Progenitor cell of endocrine pancreas (in vitro differentiated cells): ENCODE measurements around the gene CCDC171. TPM values are rescaled to one million over a fixed set of nuclear protein-coding genes. Genes with fewer than 3 reads are reported as not detected.

Experiments used
- DNase-seq: peaks from one replicate; pipeline ENCODE4 v3.0.0; 2021; ENCODE audit warnings: low spot score; ENCODE audit not compliant: unreplicated experiment
- H3K27ac Mint-ChIP-seq: 2 replicates; pipeline ENCODE4 v1.8.0; 2021; ENCODE audit warnings: mild to moderate bottlenecking, moderate library complexity, mixed read lengths
- H3K27me3 Mint-ChIP-seq: 2 replicates; pipeline ENCODE4 v1.8.0; 2021; ENCODE audit warnings: mixed read lengths
- H3K36me3 Mint-ChIP-seq: 2 replicates; pipeline ENCODE4 v1.8.0; 2022; ENCODE audit warnings: mixed read lengths; ENCODE audit not compliant: insufficient read depth
- H3K4me1 Mint-ChIP-seq: 2 replicates; pipeline ENCODE4 v1.8.0; 2021; ENCODE audit warnings: low read depth, mixed read lengths
- H3K4me3 Mint-ChIP-seq: 2 replicates; pipeline ENCODE4 v1.8.0; 2021; ENCODE audit warnings: low read depth, mild to moderate bottlenecking, moderate library complexity, mixed read lengths
- H3K9me3 Mint-ChIP-seq: 2 replicates; pipeline ENCODE4 v1.8.0; 2021; ENCODE audit warnings: low read depth, mixed read lengths
- CTCF ChIP-seq: fragments of 200-600 bp; sonication (generic); IDR thresholded peaks from one replicate; pipeline ENCODE4 v1.5.0; 2021; ENCODE audit warnings: antibody characterized with exemption, mild to moderate bottlenecking; ENCODE audit not compliant: unreplicated experiment
- total RNA-seq: library from RNA; stranded (reverse); gene quantifications from 2 replicates; pipeline ENCODE4 v1.2.1, GENCODE V29; 2021

CCDC171 gene
- total RNA-seq, 1 donor from 2014 or later = 5.1 TPM

- TF ChIP-seq CTCF = peak; percentile 16
- no peaks in the 10 kb centered on the region for H3K36me3 Mint-ChIP-seq
- H3K27ac Mint-ChIP-seq = no peak overlapping the region
- H3K27me3 Mint-ChIP-seq = no peaks in the 10 kb centered on the region
- no peak overlapping the region for H3K4me3 Mint-ChIP-seq
- DNase-seq = no peak
- peaks cover 8% of the 10 kb centered on the region for H3K9me3 Mint-ChIP-seq
- H3K4me1 Mint-ChIP-seq = no peaks in the 10 kb centered on the region
These were observed 271.5 kb downstream of the CCDC171 start for GRCh38 chr9:15824310-15824709.

- Mint-ChIP-seq H3K27ac (no peak overlapping the region), H3K27me3 (no peaks in the 10 kb centered on the region)
These were observed 278.5 kb downstream of the CCDC171 start for GRCh38 chr9:15831384-15831783.

GRCh38 chr9:15834541-15834940 lies 281.7 kb downstream of the CCDC171 start:
- no peak for TF ChIP-seq CTCF
- Mint-ChIP-seq H3K4me3 (no peak overlapping the region), H3K27me3 (no peaks in the 10 kb centered on the region), H3K4me1 (no peaks in the 10 kb centered on the region), H3K36me3 (no peaks in the 10 kb centered on the region), H3K9me3 (no peaks in the 10 kb centered on the region), H3K27ac (no peak overlapping the region)
- DNase-seq = no peak

More at GRCh38 chr9:15831384-15831783, 278.5 kb downstream of the CCDC171 start:
- no peaks in the 10 kb centered on the region for H3K36me3 Mint-ChIP-seq
- DNase-seq = no peak
- no peak for TF ChIP-seq CTCF
- no peaks in the 10 kb centered on the region for H3K9me3 Mint-ChIP-seq
- H3K4me1 Mint-ChIP-seq = no peaks in the 10 kb centered on the region
- no peak overlapping the region for H3K4me3 Mint-ChIP-seq

- peak; percentile 78 for TF ChIP-seq CTCF
- Mint-ChIP-seq H3K9me3 (no peaks in the 10 kb centered on the region), H3K27me3 (no peaks in the 10 kb centered on the region), H3K4me1 (peaks cover 3% of the 10 kb centered on the region), H3K36me3 (no peaks in the 10 kb centered on the region), H3K4me3 (no peak overlapping the region), H3K27ac (no peak overlapping the region)
- DNase-seq = peak; percentile 17
These were observed 284.3 kb downstream of the CCDC171 start for GRCh38 chr9:15837079-15837679.

GRCh38 chr9:15842051-15842450 lies 289.2 kb downstream of the CCDC171 start:
- TF ChIP-seq CTCF = no peak
- no peak overlapping the region for H3K4me3 Mint-ChIP-seq
- no peaks in the 10 kb centered on the region for H3K9me3 Mint-ChIP-seq
- H3K27ac Mint-ChIP-seq = no peak overlapping the region
- H3K4me1 Mint-ChIP-seq = peaks cover 13% of the 10 kb centered on the region
- no peaks in the 10 kb centered on the region for H3K36me3 Mint-ChIP-seq
- H3K27me3 Mint-ChIP-seq = no peaks in the 10 kb centered on the region
- no peak for DNase-seq
